HG03378 (cell line): ENCODE data around the gene KBTBD8.

Source experiments
- ATAC-seq: cut with Tn5 transposase; IDR thresholded peaks from one replicate; pipeline ENCODE4 v1.9.1; 2021; ENCODE audit warnings: mild to moderate bottlenecking, moderate library complexity; ENCODE audit not compliant: unreplicated experiment

KBTBD8 gene

GRCh38 chr3:66998113-66998903, at the start of gene KBTBD8:
Gene KBTBD8, plus strand, starts transcription at chr3:66998307. Its CDS starts 49 bp downstream, at chr3:66998356.
- ATAC-seq, result peak; percentile 1

- ATAC-seq, result no peak
These were observed 49.3 kb upstream of the KBTBD8 start for GRCh38 chr3:66948838-66949237.

GRCh38 chr3:66949898-66950297, 48.2 kb upstream of the KBTBD8 start:
- no peak for ATAC-seq

- ATAC-seq, result no peak
These were observed 45.8 kb upstream of the KBTBD8 start for GRCh38 chr3:66952357-66952756.

- ATAC-seq, result no peak
These were observed 44.1 kb upstream of the KBTBD8 start for GRCh38 chr3:66953934-66954445.

- no peak for ATAC-seq
These were observed 41.4 kb upstream of the KBTBD8 start for GRCh38 chr3:66956742-66957141.

GRCh38 chr3:66957367-66957766, 40.7 kb upstream of the KBTBD8 start:
- ATAC-seq, result no peak

- ATAC-seq, result no peak
These were observed 40.0 kb upstream of the KBTBD8 start for GRCh38 chr3:66958067-66958466.

- no peak for ATAC-seq
These were observed 35.4 kb upstream of the KBTBD8 start for GRCh38 chr3:66962664-66963063.

GRCh38 chr3:66971245-66971644, 26.9 kb upstream of the KBTBD8 start:
- ATAC-seq, result no peak

- ATAC-seq, result peak; percentile 99
These were observed 26.1 kb upstream of the KBTBD8 start for GRCh38 chr3:66971891-66972551.

GRCh38 chr3:66980791-66981190, 17.3 kb upstream of the KBTBD8 start:
- ATAC-seq, result no peak

- ATAC-seq, result no peak
These were observed 15.0 kb upstream of the KBTBD8 start for GRCh38 chr3:66983101-66983500.

- no peak for ATAC-seq
These were observed 12.7 kb upstream of the KBTBD8 start for GRCh38 chr3:66985336-66985920.

- no peak for ATAC-seq
These were observed 11.7 kb upstream of the KBTBD8 start for GRCh38 chr3:66986406-66986805.

GRCh38 chr3:66989241-66989640, 8.9 kb upstream of the KBTBD8 start:
- no peak for ATAC-seq

GRCh38 chr3:66989860-66990696, 8.0 kb upstream of the KBTBD8 start:
- ATAC-seq, result peak; percentile 81

- ATAC-seq, result no peak
These were observed 6.6 kb upstream of the KBTBD8 start for GRCh38 chr3:66991459-66991858.

GRCh38 chr3:66993082-66993481, 5.0 kb upstream of the KBTBD8 start:
- no peak for ATAC-seq

- no peak for ATAC-seq
These were observed 3.5 kb upstream of the KBTBD8 start for GRCh38 chr3:66994588-66994987.

GRCh38 chr3:66996696-66997095, 1.4 kb upstream of the KBTBD8 start:
- no peak for ATAC-seq
